ENCODE measurements around the gene NPR1.
"Not testable (repeated sequence)": the region's sequence is repeated elsewhere in the genome, so short reads cannot be mapped to it uniquely, and the experiment has no call there.

Gene NPR1

DNA sequence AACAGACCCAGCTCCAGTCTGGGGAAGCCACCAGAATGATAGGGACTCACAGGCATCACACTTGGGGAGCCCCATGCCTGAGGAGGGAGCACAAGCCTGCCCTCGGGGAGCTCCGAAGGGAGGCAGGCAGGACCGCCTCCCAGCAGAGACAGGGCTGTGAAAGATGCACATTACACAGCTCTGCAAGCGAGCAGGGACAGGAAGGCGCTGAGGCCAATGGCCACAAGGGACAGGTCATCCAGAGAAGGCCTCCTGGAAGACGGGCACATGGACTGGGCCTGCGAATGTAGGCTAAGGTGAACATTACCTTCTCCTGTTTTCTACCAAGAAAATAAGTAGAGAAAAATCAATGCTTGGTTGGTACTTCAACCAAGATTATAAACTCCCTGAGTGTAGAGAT, 4.2 kb downstream of the NPR1 start:
- DNase-seq: no peak

DNA sequence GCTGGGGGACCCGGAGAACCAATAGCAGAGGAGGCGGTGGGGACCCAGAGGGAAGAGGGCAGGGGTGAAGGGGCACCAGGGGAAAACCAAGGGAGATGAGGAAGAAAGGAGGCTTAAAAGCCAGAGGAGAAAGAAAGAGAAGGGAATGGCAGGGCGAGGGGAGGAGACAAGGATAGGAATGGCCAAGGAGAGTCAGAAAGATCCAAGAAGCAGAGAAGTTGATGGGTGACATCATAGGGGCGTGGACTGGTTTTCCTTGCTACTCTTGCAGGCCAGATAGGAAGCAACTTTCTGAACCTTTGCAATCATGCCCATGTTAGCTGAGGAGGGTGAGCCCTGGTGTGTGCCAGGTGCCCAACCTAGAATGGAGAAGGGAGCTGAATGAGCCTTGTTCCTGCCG, 5.4 kb downstream of the NPR1 start:
- no peak for DNase-seq

DNA sequence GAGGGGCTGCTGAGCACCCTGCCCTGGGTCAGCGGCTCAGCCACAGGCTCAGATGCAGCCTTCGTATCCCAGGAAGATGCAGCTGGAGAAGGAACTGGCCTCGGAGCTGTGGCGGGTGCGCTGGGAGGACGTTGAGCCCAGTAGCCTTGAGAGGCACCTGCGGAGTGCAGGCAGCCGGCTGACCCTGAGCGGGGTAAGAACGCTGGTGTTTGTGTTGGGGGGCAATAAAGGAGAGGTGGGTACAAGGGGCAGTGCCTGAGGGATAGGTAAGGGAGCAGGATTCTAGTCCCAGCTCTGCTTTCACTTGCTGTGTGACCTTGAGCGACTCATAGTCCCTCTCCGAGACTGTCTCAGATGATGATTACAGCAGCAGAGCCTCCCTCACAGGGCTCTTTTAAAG, 6.4 kb downstream of the NPR1 start:
- DNase-seq: no peak

DNA sequence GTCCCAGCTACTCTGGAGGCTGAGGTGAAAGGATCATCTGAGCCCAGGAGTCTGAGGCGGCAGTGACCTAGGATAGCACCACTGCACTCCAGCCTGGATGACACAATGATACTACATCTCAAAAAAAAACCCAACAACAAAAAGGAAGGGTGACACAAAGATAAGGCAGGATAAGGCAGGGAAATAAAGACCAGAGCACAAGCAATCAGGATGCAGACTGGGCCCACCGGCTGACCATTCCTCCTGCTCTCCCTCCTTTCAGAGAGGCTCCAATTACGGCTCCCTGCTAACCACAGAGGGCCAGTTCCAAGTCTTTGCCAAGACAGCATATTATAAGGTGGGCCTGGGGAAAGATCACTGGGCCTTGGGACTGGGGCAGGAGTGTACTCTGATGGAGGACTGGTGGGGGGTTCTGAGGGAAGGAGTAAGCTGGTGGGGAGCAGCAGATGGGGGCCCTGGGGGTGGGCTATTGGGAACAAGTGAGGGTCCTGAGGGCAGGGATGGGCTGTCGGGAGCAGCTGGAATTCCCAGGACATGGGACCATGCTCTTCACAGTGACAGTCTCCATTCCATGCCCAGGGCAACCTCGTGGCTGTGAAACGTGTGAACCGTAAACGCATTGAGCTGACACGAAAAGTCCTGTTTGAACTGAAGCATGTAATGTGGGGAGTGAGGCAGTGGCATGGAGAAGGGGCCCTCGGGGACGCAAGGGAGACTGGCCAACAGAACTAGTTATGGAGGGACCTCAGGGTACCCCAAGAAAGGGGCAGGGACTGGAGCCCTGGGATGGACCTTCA, 7.3 kb downstream of the NPR1 start:
- no peak for DNase-seq

DNA sequence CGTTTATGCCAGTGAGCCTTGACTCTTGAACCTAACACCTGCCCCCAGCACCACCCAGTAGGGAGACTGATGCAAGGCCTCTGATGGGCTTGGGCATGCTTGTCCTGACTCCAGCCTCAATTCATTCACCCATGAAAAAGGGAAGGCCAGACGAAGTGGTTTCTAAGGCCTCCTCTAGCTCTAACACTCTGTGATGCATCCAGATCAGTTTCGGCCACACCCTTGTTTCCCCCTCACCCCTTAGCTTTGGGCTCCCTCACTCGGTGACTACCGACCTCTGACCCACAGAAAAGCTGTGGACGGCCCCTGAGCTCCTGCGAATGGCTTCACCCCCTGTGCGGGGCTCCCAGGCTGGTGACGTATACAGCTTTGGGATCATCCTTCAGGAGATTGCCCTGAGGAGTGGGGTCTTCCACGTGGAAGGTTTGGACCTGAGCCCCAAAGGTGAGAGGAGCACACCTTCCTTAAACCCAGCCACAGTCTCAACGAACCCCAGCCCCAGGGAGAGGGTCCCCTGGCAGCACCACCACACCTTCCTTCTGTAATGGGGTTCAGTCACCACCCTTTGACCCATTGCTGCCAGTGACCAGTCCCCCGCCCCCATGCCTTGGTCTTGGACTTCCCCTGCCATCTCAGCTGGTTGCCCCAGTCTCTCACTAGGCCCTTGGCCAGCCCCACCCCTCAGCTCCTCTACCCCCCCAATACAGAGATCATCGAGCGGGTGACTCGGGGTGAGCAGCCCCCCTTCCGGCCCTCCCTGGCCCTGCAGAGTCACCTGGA, 9.0 kb downstream of the NPR1 start:
- no peak for DNase-seq

DNA sequence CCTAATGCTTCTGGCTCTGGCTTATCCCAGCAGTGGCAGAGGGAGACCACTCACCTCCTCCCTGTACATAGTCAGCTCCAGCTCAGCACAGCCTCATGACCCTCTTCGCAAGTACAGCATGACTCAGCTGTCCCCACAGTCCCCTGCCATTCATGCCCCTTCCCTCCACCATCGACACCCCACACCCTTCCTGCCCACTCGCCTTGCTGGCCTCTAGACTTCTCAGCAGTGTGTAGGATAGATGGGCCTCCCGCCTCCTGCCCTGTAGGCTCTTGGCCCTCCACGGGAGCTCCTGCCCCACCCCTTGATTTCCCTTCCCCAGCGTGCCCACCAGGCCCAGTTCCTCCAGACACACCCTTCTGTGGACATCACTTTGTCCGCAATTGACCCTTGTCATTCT, 9.8 kb downstream of the NPR1 start:
- no peak for DNase-seq

DNA sequence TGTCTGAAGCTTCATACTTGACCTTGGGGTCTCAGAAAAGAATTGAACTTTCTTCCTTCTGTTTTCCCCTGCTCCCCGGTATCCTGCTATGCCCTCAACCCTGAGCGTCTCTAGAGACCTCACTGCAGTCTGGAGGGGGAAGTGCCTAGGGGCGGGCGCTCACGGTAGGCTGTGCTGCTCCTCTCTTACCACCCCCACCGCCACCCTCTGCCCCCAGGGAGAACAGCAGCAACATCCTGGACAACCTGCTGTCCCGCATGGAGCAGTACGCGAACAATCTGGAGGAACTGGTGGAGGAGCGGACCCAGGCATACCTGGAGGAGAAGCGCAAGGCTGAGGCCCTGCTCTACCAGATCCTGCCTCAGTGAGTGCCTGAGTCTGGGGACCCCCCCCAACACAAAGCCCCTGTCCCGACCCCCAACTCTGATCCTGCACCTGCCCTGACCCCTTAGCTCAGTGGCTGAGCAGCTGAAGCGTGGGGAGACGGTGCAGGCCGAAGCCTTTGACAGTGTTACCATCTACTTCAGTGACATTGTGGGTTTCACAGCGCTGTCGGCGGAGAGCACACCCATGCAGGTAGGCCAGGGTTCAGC, 10.3 kb downstream of the NPR1 start:
- DNase-seq: no peak

DNA sequence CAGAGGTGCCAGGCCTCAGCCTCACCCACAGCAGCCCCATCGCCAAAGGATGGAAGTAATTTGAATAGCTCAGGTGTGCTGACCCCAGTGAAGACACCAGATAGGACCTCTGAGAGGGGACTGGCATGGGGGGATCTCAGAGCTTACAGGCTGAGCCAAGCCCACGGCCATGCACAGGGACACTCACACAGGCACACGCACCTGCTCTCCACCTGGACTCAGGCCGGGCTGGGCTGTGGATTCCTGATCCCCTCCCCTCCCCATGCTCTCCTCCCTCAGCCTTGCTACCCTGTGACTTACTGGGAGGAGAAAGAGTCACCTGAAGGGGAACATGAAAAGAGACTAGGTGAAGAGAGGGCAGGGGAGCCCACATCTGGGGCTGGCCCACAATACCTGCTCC, 15.0 kb downstream of the NPR1 start:
- no peak for DNase-seq

- DNase-seq: no peak
Measured at GRCh38 chr1:153696741-153697140, 18.3 kb downstream of the NPR1 start.

DNA sequence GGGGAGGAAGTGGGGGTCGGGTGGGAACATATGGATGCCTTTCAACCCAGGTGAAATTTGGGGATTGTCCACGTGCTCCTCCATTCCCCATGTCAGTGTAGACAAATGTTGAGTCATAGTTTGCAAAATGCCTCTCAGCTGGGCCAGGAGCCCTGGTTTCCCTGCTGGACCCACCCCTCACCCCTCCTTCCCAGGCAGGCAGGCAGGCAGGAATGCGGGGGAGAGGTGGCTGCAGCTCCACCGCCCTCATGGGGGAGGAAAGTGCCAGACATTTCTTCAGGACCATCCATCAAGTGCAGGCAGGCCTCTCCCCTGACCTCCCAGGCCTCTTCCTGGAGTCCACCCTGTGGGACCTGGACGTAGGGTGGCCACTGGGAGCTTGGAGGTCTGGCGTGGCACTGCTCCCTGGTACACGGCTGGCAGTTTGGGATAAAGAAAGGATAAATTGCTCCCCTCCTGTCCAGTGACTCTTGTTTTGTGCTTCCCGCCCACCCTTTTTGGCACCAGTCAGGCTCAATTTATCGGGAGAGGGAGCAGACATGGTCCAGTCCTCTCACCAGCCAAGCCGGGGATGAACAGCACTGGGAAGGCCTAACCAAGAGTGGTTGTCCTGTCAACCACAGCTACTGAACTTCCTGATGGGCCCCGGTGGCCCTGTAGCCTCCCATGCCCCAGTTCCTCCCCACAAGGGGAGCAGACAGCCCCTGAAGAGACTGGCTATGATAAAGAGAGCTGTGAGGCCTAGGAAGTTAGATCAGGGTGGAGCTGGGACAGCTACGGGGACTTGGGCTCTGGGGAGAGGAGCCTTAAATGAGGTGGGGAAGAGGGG, 18.9 kb downstream of the NPR1 start:
- no peak for DNase-seq

DNA sequence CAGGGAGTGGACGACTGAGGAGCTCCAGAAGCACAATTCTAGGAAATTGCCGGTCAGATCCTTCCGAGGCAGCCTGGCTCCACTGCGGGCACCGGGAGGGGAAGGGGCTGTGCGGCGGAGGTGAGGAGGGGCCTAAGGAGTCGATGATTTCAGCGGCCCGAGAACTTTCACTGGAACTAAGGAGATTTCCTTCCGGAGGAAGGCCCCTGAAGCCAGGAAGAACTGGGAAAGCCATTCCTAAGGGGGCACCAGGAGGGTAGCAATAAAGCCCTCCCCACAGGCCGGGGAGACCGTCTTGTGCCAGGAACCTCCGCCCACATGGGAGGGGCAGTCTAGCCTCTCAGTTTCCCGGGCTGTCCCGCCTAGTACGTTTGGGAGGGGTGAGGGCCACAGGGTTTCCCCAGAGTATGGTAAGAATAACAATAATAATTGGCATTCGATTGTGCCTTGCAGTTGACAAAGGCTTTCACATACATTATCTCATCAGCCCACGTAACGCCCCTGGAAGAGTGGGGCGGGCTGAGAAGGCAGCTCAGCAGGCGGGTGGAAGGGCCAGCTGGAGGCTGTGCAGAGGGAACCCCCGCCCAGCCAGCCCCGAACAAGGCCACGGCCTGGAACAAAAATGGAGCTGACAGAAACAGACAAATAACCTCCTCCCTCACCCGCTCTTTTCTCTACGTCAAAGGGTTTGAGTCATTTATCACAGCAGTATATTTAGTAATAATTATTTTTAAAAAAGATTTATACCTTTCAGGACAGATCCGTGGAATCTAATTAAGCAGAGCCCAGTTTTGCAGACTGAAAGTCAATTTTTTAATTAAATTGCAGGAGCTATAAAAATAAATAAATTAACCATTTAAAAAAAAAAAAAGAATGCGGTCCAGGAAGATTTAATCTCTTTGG, 19.8 kb downstream of the NPR1 start:
- DNase-seq: peak; percentile 22

DNA sequence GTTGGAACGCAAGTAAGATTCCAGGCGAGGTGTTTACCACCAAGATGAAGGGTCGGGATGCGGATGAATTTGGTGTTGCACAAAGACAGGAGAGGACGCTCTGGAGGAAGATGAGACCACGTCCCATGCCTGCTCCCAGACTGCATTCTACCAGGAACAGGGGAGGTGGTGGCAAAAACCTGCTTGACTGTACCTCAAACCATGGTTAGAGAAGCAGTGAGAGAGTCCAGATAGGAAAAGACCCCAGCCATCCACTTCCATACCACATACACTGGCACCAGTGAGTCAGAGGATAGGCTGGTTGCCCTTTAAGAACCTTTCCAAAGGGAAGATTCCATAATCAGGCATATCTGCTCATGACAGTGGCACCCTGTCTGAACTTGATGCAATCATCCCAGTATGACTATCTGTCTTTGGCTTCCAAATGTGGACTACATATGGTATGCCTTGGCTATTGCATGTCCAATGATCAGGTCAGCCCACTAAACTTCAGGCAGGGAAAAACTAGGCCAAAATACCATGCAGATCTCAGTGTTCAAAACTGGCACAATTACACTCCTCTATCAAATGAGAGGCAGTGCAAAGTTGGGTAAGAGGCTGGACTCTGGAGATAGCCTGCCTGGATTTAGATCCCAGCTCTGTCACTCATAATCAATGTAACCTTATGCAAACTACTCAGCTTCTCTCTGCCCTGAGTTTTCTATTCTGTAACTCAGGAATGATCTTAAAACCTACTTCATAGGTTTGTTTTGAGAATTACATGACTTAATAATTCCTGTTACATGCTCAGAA, 20.6 kb downstream of the NPR1 start:
- peak; percentile 59 for DNase-seq

DNA sequence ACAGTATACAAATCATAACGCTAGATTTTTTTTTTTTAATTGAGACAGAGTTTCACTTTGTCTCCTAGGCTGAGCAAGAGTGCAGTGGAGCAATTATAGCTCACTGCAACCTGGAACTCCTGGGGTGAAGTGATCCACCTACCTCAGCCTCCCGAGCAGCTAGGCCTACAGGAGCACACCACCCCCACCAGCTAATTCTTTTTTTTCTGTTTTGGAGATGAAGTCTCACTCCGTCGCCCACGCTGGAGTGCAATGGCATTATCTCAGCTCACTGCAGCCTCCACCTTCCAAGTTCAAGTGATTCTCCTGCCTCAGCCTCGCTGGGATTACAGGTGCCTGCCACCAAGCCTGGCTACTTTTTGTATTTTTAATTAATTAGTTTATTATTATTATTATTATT, 21.3 kb downstream of the NPR1 start:
- DNase-seq: no peak

DNA sequence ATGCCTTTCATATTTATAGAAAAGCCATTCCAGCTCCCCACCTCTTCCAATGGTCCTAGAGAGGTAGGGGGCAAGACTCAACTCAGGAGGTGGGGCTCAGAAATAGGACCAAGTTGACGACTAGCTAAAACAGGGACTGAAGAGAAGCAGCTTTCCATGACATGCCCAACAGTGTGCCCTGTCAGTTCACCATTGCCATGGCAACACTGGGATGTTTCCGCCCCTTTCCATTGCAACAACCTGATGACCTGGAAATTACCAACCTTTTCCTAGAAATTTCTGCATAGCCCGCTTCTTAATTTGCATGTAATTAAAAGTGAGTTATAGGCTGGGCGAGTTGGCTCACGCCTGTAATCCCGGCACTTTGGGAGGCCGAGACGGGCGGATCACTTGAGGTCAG, 27.0 kb downstream of the NPR1 start:
- no peak for DNase-seq

DNA sequence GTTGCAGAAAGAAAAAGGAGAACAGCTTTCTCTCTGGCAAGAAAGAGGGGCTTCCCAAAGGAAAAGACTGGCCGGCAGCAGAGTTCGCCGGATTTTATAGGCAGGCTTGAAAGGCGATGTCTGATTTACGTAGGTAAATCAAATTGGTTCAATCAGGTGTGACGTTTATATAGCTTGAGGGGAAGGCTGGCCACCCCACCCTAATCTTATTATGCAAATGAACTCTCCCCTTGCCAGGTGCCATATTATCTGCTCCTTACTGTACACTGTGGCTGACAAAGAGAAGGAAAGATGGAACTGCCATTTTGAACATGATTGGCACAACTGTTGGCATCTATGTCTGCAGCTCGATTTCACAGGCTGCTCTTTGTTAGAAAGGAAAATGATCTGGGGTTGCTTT, 32.5 kb downstream of the NPR1 start:
- no peak for DNase-seq

DNA sequence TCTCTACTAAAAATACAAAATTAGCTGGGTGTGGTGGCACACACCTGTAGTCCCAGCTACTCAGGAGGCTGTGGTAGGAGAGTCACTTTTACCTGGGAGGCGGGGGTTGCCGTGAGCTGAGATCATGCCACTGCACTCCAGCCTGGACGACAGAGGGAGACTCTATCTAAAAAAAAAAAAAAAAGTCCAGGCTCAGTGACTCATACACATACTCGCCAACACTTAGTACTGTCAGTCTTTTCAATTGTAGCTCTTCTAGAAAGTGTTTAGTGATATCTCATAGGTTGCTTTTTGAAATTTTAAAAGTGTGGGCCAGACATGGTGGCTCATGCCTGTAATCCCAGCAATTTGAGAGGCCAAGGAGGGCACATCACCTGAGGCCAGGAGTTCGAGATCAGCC, 37.7 kb downstream of the NPR1 start:
- not testable (repeated sequence) for DNase-seq

DNA sequence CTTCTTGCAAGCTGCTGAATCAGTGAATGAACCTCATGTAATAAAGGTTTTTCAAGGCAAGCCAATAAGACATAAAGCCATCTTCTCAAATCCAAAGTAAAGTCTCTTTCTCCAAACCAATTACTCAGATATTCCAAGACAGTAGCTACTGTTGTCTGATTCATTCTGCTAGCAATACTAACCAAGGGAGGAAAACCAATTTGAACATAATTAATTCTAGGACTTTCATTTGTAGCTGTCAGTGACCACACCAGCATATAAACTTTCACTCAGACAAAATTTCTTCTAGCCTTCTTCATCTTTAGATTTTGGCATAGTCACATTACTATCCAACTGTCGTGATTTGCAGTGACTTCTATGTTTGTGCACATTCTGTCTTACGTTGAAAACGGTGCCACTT, 38.8 kb downstream of the NPR1 start:
- DNase-seq: no peak

GRCh38 chr1:153723687-153724086, 45.2 kb downstream of the NPR1 start:
- DNase-seq: no peak

DNA sequence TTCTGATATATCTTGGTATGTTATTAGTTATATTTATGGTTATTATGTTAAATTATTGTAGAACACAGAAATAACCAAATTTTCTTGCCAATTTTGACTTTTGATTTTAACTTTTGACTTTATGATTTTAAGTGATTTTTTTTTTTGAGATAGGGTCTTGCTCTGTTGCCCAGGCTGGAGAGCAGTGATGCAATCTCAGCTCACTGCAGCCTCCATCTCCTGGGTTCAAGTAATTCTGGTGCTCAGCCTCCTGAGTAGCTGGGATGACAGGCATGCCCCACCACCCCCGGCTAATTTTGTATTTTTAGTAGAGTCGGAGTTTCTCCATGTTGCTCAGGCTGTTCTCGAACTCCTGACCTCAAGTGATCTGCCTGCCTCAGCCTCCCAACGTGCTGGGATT, 46.1 kb downstream of the NPR1 start:
- DNase-seq: not testable (repeated sequence)

DNA sequence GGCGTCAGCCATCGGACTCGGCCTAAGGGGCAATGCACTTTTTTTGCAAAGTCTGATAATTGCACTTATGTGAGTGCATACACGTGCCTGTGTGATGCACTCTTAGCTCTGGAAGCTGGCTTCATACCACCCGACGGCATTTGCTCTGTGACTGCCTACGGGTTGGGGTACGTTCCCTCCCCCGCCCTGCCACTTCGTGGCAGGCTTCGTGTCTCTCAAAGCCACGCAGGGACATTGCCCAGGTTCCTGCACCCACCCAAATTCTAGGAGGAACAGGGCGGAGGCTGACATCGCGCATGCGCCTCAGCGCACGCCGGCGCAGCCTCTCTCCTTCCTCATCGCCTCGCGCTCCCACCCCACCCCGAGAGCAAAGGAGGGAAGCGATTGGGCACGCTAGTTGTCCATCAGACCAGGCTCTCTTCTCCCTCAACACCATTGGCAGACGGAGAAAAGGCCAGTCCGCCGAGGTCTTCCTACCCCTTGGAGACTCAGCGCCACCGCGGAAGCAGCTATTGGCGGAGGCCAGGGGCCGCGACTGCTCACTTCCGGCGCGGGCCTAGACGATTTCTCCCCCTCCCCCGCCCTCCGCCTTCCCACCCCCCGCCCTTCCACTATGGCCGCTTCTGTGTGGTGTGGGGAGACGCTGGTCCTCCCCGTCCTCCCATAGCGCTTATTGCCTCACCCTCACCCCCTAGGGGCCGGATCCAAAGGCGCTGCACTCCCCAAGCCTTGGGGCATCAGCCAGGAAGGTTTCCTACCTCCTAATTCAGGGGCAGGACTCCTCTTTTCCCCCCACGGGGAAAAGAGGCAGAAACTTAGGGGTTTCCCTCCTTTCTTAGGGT, 49.2 kb downstream of the NPR1 start, which contains the start of gene INTS3:
Gene INTS3, plus strand, starts transcription at position 588 of the 842 bp plus-strand sequence. CDS start 585 bp downstream, outside the sequence.
- peak; percentile 100 for DNase-seq

Measured in fibroblast of skin of back (primary cell).